GM06990 (cell line): ENCODE measurements around the gene LHX5.

ENCODE experiments used
- DNase-seq: peaks from one replicate; pipeline ENCODE4 v3.0.0-alpha.2; 2011; ENCODE audit not compliant: insufficient read length; ENCODE audit errors: extremely low read depth
- H3K27me3 ChIP-seq: replicated peaks from 2 replicates; pipeline ENCODE4 v1.6.0; 2011; ENCODE audit warnings: low read length; ENCODE audit not compliant: control insufficient read depth, insufficient read depth
- H3K36me3 ChIP-seq: 2 replicates; pipeline ENCODE4 v1.5.1; 2011; ENCODE audit warnings: low read length; ENCODE audit not compliant: control insufficient read depth, insufficient read depth
- H3K4me3 ChIP-seq: replicated peaks from 2 replicates; pipeline ENCODE4 v1.5.1; 2011; ENCODE audit warnings: low read depth, mild to moderate bottlenecking, control low read depth, low read length
- CTCF ChIP-seq: IDR thresholded peaks from 2 replicates; pipeline ENCODE4 v1.5.1; 2011; ENCODE audit warnings: low read length, control low read depth, mild to moderate bottlenecking, inconsistent platforms; ENCODE audit not compliant: insufficient read depth, poor library complexity, severe bottlenecking

Gene LHX5

GRCh38 chr12:113438523-113439300 lies 33.0 kb downstream of the LHX5 start:
- Histone ChIP-seq H3K4me3 (no peak overlapping the region), H3K27me3 (peaks cover 2% of the 10 kb centered on the region), H3K36me3 (no peaks in the 10 kb centered on the region)
- TF ChIP-seq CTCF, result no peak
- DNase-seq, result no peak

GRCh38 chr12:113437729-113438100 lies 34.0 kb downstream of the LHX5 start:
- Histone ChIP-seq H3K27me3 (peaks cover 2% of the 10 kb centered on the region), H3K4me3 (no peak overlapping the region), H3K36me3 (no peaks in the 10 kb centered on the region)
- TF ChIP-seq CTCF, result no peak
- no peak for DNase-seq

- no peak for TF ChIP-seq CTCF
- no peak overlapping the region for H3K4me3 ChIP-seq
These were observed 34.5 kb downstream of the LHX5 start for GRCh38 chr12:113436993-113437728.

GRCh38 chr12:113436586-113436985 lies 35.1 kb downstream of the LHX5 start:
- DNase-seq, result no peak
- no peak for TF ChIP-seq CTCF
- peaks cover 2% of the 10 kb centered on the region for H3K27me3 ChIP-seq
- no peaks in the 10 kb centered on the region for H3K36me3 ChIP-seq
- no peak overlapping the region for H3K4me3 ChIP-seq

More at GRCh38 chr12:113436993-113437728, 34.5 kb downstream of the LHX5 start:
- Histone ChIP-seq H3K27me3 (peaks cover 2% of the 10 kb centered on the region), H3K36me3 (no peaks in the 10 kb centered on the region)
- DNase-seq, result no peak

- TF ChIP-seq CTCF, result no peak
- H3K4me3 ChIP-seq, result no peak overlapping the region
- DNase-seq, result no peak
- no peaks in the 10 kb centered on the region for H3K36me3 ChIP-seq
- H3K27me3 ChIP-seq, result peaks cover 2% of the 10 kb centered on the region
These were observed 36.3 kb downstream of the LHX5 start for GRCh38 chr12:113435367-113435766.
